ENCODE results near the gene CALM3.

- no peak for TF ChIP-seq CTCF (IDR thresholded peaks at IDR 0.05)
- no peak for TF ChIP-seq POLR2A (IDR thresholded peaks at IDR 0.05)
Observed at GRCh38 chr19:46611776-46612175, 10.6 kb downstream of the CALM3 start.
